Ascending aorta (tissue), 2 donors: ENCODE results near the gene GBF1. TPM values are rescaled to one million over a fixed set of nuclear protein-coding genes. Genes with fewer than 3 reads are reported as not detected.

Experiments used
- DNase-seq, 2 donors: peaks; one replicate each; pipeline ENCODE4 v3.0.0-alpha.2; 2019; ENCODE audit warnings: low spot score in 2 of 2
- H3K27ac ChIP-seq, 2 donors: fragments of 200-600 bp; sonication (generic); one replicate each; pipeline ENCODE4 v1.5.1; 2016 to 2017; ENCODE audit warnings: mild to moderate bottlenecking in 1 of 2
- H3K27me3 ChIP-seq: fragments of 200-600 bp; sonication (generic); one replicate; pipeline ENCODE4 v1.5.1; 2017
- H3K36me3 ChIP-seq, 2 donors: fragments of 200-600 bp; sonication (generic); one replicate each; pipeline ENCODE4 v1.5.1; 2016
- H3K4me1 ChIP-seq, 2 donors: fragments of 200-600 bp; sonication (generic); one replicate each; pipeline ENCODE4 v1.5.1; 2016 to 2017; ENCODE audit warnings: mild to moderate bottlenecking in 1 of 2
- H3K4me3 ChIP-seq, 2 donors: fragments of 200-600 bp; sonication (generic); one replicate each; pipeline ENCODE4 v1.5.1; 2016 to 2017; ENCODE audit warnings: mild to moderate bottlenecking in 1 of 2
- H3K9me3 ChIP-seq, 2 donors: fragments of 200-600 bp; sonication (generic); one replicate each; pipeline ENCODE4 v1.5.1; 2016
- CTCF ChIP-seq, 3 experiments: fragments of 200-600 bp in 2 of 3; fragments of 450-650 bp in 1 of 3; sonication (generic) in 2 of 3; IDR thresholded peaks; one replicate each; pipeline ENCODE4 v1.5.1; 2016 to 2019; ENCODE audit warnings: antibody characterized with exemption in 3 of 3, mild to moderate bottlenecking in 1 of 3, moderate library complexity in 1 of 3
- intact Hi-C: fragments of 100-400 bp; cut with DNase I; formaldehyde crosslinking; loops from one replicate; pipeline ENCODE4 v1.15.1; 2023
- total RNA-seq: library from RNA; depleted of rRNA; stranded (reverse); fragments of >200 nt; gene quantifications from one replicate; pipeline ENCODE4 v1.1.0, GENCODE V29; 2016

Gene GBF1
- total RNA-seq, 1 donor from 2014 or later = 56.0 TPM

- Histone ChIP-seq H3K27me3 (no peaks in the 10 kb centered on the region), H3K27ac (no peak overlapping the region), H3K36me3 (no peaks in the 10 kb centered on the region), H3K9me3 (no peaks in the 10 kb centered on the region), H3K4me3 (no peak overlapping the region), H3K4me1 (peaks cover 0 to 10% of the 10 kb centered on the region in 2 donors)
- no peak for DNase-seq
- intact Hi-C loops = no loop called here
- TF ChIP-seq CTCF (IDR thresholded peaks at IDR 0.05) = no peak
Measured at GRCh38 chr10:102313221-102313896, 68.0 kb downstream of the GBF1 start.

- H3K27ac ChIP-seq = no peak overlapping the region
- intact Hi-C loops = no loop called here
- H3K4me1 ChIP-seq = peaks cover 0 to 10% of the 10 kb centered on the region in 2 donors
- no peak overlapping the region for H3K4me3 ChIP-seq
- no peak for DNase-seq
- no peaks in the 10 kb centered on the region for H3K36me3 ChIP-seq
- no peaks in the 10 kb centered on the region for H3K27me3 ChIP-seq
- no peaks in the 10 kb centered on the region for H3K9me3 ChIP-seq
- TF ChIP-seq CTCF (IDR thresholded peaks at IDR 0.05) = no peak
Measured at GRCh38 chr10:102314801-102315200, 69.5 kb downstream of the GBF1 start.

- TF ChIP-seq CTCF (IDR thresholded peaks at IDR 0.05) = no peak
- intact Hi-C loops = no loop called here
Measured at GRCh38 chr10:102316421-102316820, 71.1 kb downstream of the GBF1 start.

GRCh38 chr10:102322914-102323313, 77.6 kb downstream of the GBF1 start:
- Histone ChIP-seq H3K4me3 (no peak overlapping the region), H3K4me1 (no peaks in the 10 kb centered on the region), H3K36me3 (peaks cover 0 to 7% of the 10 kb centered on the region in 2 donors), H3K27ac (no peak overlapping the region), H3K27me3 (no peaks in the 10 kb centered on the region), H3K9me3 (no peaks in the 10 kb centered on the region)
- DNase-seq = no peak
- no peak for TF ChIP-seq CTCF (IDR thresholded peaks at IDR 0.05)
- intact Hi-C loops = no loop called here

More at GRCh38 chr10:102316421-102316820, 71.1 kb downstream of the GBF1 start:
- H3K4me1 ChIP-seq = peaks cover 0 to 3% of the 10 kb centered on the region in 2 donors
- no peak overlapping the region for H3K27ac ChIP-seq
- no peaks in the 10 kb centered on the region for H3K9me3 ChIP-seq
- no peak overlapping the region for H3K4me3 ChIP-seq
- DNase-seq = no peak
- H3K36me3 ChIP-seq = peaks cover 0 to 1% of the 10 kb centered on the region in 2 donors
- H3K27me3 ChIP-seq = no peaks in the 10 kb centered on the region

- no peak for DNase-seq
- TF ChIP-seq CTCF (IDR thresholded peaks at IDR 0.05) = no peak
- Histone ChIP-seq H3K36me3 (peaks cover 0 to 7% of the 10 kb centered on the region in 2 donors), H3K4me1 (no peaks in the 10 kb centered on the region), H3K27me3 (no peaks in the 10 kb centered on the region), H3K9me3 (no peaks in the 10 kb centered on the region), H3K4me3 (no peak overlapping the region), H3K27ac (no peak overlapping the region)
- intact Hi-C loops = no loop called here
Measured at GRCh38 chr10:102324061-102324460, 78.7 kb downstream of the GBF1 start.
